HG02852 (cell line): ENCODE measurements around the gene PFDN2.
"Not testable (repeated sequence)": the region's sequence is repeated elsewhere in the genome, so short reads cannot be mapped to it uniquely, and the experiment has no call there.

Source experiments
- ATAC-seq: cut with Tn5 transposase; IDR thresholded peaks from one replicate; pipeline ENCODE4 v1.9.1; 2021; ENCODE audit warnings: mild to moderate bottlenecking, moderate library complexity; ENCODE audit not compliant: unreplicated experiment

The PFDN2 gene

DNA sequence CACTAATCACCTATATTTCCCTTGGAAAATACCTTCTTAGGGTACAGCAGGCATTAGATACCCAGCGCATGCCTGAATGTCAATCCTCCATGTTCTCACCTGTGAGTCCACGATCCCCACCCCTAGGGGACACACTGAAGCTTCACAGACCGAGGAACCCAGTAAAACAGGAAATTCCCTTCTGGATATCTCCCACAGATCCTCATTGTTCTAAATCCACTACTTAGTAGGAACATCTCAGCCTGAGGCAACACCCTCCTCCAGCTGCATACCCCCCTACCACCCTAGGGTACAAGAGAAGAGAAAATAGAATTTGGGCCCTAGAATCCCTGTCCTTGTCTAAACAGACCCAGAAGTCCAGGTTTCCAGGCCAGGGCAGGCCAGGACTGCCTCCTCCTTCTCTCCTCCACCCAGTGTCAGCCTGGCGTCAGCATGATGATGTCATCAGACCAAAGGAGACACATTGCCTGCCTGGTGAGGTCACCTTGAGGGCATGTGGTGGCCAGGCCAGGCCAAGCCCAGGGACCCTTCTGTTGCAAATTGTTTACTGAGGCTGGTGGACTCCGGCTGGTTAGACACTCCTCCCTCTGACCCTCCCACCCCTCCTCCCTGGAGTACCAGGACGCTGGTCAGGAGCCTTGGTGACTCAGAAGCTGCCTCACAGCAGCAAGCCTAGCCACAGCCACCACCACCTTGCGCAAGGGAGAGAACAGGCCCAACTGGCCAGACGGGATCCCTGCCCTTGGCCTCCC, 34.7 kb downstream of the PFDN2 start:
- ATAC-seq: no peak

GRCh38 chr1:161082483-161082882, 35.4 kb downstream of the PFDN2 start:
- ATAC-seq: no peak

- no peak for ATAC-seq
These were observed 36.3 kb downstream of the PFDN2 start for GRCh38 chr1:161081519-161081918.

- no peak for ATAC-seq
These were observed 37.1 kb downstream of the PFDN2 start for GRCh38 chr1:161080441-161081405.

- no peak for ATAC-seq
These were observed 38.3 kb downstream of the PFDN2 start for GRCh38 chr1:161079436-161080110.

DNA sequence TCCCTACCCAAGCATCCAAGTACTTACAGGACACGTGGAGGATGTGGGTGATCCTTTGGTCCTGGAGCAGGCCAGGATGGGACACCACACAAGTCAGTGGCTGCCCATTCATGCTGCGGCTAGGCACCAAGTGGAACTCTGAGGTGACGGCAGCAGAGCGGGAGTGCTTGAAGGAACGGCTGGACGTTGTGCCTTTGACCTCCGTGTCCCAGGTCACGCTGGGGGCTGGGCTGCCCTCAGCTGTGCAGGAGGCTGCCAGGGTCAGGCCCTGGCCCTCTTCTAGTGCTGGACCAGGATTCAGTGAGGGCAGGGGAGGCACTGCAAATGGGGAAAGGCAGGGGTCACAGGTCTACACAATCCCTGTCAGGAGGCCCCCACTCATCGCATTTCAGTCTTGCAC, 40.4 kb downstream of the PFDN2 start:
- no peak for ATAC-seq

GRCh38 chr1:161076410-161076809, 41.4 kb downstream of the PFDN2 start:
- ATAC-seq: no peak

GRCh38 chr1:161074676-161075368, 43.0 kb downstream of the PFDN2 start:
- ATAC-seq: no peak

DNA sequence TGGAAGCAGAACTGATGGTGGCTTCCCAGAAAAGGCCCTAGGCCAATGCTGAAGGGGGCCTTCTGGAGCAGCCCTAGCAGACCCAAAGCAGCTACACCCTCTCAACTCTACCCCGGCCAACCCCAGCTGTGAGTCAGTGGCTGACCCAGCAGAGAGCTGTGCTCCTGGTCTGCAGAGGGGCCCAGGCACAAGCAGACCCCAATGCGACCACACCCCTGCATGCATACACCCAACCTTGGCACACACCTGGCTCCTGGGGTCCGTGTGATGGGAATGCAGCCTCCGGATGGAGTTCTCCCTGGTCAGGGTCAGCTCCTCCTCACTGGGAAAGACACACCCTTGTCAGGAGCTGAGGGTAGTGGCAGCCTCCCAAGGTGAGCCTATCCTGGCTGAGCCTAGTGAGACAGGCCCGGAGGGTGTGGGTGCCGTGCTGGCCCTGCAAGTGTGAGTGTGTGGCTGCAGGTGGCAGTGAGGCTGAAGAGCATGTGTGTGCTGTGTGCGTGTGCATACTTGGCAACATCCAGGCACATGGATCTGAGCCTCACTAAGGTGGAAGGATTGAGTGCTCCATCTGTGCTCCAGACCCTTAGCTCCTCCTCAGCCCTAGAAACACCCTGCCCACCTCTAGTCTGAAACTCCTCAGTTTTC, 44.2 kb downstream of the PFDN2 start:
- ATAC-seq: no peak

- no peak for ATAC-seq
These were observed 44.9 kb downstream of the PFDN2 start for GRCh38 chr1:161072751-161073449.

DNA sequence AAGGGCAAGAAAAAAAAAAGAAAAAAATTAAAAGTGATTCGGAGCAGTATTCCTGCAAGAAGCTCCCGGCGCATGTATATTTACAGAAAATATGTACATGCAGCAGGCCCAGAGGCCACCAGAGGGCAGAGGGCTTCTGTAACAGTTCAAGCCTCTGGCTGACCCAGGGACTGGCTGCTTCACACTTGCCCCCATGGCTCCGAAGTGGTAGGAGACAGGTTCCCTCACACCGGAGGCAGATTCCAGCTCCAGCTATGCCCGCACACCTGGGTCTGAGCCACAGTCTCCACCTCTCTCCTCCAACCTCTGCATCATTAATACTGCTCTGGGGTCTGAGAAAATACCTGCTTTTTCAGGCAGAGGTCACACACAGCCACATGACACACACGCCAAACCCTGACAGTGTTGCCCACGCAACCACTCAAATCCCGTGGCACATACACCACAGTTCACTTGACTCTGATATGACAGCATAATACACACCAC, 45.9 kb downstream of the PFDN2 start:
- no peak for ATAC-seq

GRCh38 chr1:161070761-161071160, 47.1 kb downstream of the PFDN2 start:
- ATAC-seq: no peak

DNA sequence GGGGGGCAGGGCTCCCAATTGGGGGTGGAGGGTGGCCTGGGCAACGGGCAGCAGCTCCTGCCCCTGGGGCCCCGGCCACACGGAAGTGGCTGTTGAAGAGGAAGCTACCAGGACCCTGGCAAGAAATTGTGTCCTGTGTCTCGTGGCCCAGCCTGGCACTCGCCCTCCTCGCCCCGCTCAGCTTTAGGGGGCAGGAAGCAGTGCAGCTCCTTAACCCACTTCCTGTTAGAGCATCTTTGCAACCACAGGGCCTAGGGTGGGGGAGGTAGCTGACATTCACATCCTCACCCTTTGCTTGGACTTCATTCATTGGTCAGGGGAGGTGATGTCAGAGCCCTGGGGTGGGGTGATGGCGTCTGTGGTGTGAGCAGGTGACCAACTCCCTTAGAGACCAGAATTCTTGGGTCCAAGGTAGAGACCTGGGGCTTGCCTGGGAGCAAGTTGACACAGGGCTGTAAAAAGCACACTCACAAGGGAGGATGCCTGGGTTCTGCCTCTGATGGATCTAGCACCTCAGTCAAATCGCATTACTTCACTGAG, 48.0 kb downstream of the PFDN2 start, which contains the start of gene ARHGAP30:
Gene ARHGAP30 (minus strand): TSS at position 161 of the 540 bp plus-strand sequence. CDS start 267 bp downstream, outside the sequence.
- peak; percentile 85 for ATAC-seq

- ATAC-seq: peak; percentile 4
These were observed 48.6 kb downstream of the PFDN2 start for GRCh38 chr1:161069241-161069640.

DNA sequence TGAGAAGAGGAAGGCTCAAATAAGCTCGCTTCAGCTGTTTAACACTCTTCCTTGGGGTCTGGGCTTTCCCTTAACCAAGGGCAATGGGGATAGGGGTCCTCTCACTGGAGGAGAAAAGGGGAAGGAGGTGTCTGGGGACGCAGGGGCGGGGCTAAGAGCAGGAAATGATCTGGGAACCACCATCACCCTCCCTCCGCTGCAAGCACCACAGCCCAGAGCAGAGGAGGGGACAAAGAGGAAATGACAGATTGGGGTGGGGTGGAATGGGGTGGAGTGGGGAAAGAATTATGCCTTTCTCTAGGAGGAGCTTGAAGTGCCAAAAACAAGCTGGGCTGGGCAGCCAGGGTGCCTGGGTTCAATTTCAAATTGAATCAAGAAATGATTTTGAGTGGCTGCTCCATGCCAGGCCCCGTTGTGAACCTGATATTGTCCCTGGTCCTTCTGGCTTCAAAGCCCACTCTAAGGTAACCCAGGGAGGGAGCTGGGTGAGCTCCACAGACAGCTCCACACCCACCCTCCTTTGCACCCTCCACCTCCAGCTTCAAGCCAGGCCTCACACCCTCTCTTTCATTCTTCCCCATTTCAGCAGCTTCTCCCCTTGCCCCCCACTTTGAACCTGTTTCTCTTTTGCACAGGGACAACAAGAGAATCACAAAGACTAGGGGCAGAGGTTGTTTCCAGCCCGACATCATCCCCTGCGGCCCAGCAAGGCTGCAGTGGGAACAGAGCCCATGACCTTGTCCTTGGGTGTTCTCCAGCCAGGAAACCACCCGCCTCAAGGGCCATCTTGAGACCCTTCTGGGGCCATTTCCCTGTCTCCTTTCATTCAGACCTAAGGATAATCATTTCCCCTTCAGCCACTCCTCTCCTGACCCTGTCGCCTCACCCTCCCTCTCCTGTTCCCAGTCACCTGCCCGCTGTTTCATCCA, 49.3 kb downstream of the PFDN2 start:
- ATAC-seq: peak; percentile 54

DNA sequence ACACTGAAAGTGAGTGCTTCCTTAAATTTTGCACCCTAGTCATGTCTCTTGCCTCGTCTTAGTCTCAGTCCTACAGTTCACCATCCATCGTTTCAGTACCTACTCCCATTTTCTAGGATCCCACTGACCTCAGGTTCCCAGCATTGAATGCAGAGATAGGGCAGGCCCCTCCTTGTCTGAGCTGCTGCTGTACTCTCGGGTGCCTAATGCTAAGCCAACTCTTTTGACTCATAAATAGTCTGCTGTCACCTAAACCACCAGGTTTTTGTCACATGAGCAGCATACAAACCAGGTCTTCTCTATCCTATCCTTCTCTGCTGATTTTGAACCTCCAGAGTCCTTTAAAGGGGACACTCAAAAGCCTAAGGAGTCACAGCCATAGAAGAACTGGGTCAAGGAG, 51.1 kb downstream of the PFDN2 start:
- ATAC-seq: no peak

- ATAC-seq: not testable (repeated sequence)
These were observed 52.2 kb downstream of the PFDN2 start for GRCh38 chr1:161065681-161066080.

DNA sequence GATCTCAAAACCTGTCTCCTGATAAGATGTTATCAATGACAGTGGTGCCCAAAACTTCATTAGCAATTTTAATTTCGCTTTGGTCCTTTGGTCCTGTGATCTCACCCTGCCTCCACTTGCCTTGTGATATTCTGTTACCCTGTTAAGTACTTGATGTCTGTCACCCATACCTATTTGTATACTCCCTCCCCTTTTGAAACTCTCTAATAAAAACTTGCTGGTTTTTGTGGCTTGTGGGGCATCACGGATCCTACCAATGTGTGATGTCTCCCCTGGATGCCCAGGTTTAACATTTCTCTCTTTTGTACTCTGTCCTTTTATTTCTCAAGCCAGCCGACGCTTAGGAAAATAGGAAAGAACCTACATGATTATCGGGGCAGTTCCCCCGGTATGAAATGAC, 53.9 kb downstream of the PFDN2 start:
- not testable (repeated sequence) for ATAC-seq
